ENCODE results near the gene DRGX. TPM values are rescaled to one million over a fixed set of nuclear protein-coding genes. Genes with fewer than 3 reads are reported as not detected.
A peak's percentile ranks its signal among the peaks of the same experiment; 100 is the strongest.

Gene DRGX
- total RNA-seq, 2 donors from 2014 or later, result not detected

DNA sequence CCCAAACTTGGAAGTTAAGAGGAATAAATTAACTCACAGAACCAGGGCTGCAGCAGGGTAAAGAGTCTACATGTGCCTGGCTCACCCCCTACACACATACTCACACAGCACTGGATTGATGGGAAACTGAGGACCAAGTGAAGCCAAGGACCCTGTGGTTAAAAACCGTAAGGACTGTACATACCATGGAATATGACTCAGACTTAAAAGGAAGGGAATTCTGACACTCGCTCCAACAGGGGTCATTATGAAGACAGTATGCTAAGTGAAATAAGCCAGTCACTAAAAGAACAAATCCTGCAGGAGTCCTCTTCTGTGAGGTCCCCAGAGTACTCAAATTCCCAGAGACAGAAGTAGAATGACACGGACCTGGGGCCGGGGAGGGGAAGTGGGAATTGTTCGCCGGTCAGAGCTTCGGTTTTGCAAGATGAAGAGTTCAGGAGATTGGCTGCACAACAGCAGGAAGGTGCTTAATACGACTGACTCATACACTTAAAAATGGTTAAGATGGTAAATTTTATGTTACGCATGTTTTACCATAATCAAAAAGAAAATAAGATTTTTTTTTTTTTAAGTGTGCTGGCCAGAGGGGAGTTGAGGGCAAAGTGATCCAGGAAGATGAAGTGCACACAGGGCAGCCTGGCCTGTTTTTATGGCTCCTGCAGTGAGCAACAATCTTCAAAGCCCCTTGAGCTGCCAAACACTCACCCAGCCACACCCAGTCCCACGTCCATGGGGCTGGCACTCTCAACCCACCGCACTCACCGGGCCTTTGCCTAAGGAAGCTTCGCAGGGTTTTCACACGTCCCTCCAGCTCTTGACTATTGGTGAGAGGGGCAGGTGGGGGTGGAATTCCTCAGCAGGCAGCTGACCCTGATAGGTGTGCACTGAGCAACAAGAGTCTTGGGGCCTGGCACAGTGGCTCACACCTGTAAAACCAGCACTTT, 26.4 kb downstream of the DRGX start:
- Mint-ChIP-seq H3K27ac (no peak overlapping the region), H3K4me3 (no peak overlapping the region), H3K36me3 (ENCODE audit: low read depth) (no peaks in the 10 kb centered on the region), H3K4me1 (no peaks in the 10 kb centered on the region), H3K27me3 (peaks cover 25% of the 10 kb centered on the region)
- H3K9me3 ChIP-seq (ENCODE audit: control insufficient read depth, low read length, poor library complexity, severe bottlenecking), result no peaks in the 10 kb centered on the region
- no peak for ATAC-seq
- no peak for DNase-seq

DNA sequence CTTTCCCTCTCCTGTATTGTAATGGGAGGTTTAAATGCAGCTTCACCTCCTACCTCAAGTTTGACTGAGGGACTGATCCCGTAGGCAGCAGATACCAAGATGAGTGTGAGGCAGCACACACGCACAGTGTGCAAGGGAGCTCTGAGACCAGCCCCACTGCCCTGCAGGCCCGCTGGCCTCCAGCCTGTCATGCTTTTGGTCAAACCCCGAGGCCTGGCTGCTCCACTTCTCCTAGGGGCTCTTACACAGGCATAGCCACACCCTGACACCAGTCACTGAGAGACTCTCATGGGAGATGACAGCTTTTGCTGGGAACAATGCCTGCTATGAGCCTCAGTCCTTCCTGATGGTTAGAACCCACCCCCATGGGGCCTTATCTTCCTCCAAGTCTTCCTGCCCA, 27.6 kb downstream of the DRGX start:
- no peaks in the 10 kb centered on the region for H3K9me3 ChIP-seq (ENCODE audit: control insufficient read depth, low read length, poor library complexity, severe bottlenecking)
- peaks cover 26% of the 10 kb centered on the region for H3K27me3 Mint-ChIP-seq
- no peak overlapping the region for H3K27ac Mint-ChIP-seq
- H3K4me3 Mint-ChIP-seq, result no peak overlapping the region
- ATAC-seq (no peak), DNase-seq (no peak)
- no peaks in the 10 kb centered on the region for H3K36me3 Mint-ChIP-seq (ENCODE audit: low read depth)
- H3K4me1 Mint-ChIP-seq, result no peaks in the 10 kb centered on the region

DNA sequence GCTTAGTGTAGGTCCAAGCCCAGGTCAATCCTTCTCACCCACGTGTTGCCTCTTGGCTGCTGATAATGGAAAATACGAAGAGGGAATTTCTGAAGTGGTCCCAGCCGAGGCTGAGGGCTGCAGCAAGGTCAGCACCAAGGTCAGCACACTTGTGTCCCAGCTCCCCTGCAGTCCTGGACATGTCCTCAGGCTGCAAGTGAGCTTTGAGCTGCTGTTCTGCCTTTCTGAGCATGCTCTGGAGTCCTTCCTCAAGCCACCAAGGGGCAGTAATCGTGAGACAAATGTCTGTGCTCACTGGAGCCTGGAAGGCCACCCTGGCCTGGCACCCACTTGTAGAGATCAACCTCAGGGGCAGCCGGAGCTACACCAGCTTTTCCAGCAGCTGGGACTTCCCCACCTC, 28.3 kb downstream of the DRGX start:
- H3K4me1 Mint-ChIP-seq, result no peaks in the 10 kb centered on the region

DNA sequence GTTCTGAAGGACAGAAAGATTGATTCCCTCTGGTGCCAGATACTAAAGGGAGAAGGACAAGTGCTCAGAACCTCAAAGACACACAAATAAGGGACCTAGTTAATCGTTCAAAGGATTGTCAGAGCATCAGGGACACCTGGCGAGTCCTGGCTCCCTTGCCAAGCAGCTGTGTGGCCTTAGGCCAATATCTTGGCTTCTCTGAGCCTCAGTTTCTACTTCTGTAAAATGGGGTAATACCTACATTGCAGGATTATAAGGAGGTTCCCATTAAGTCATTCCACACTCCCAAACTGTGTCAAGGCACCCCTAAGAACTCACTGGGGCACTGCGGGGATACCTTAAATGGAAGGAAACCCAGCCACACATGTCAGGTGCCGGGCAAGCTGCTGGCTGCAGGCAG, 29.4 kb downstream of the DRGX start:
- DNase-seq (no peak), ATAC-seq (no peak)
- Mint-ChIP-seq H3K36me3 (ENCODE audit: low read depth) (no peaks in the 10 kb centered on the region), H3K27ac (no peak overlapping the region), H3K4me1 (no peaks in the 10 kb centered on the region), H3K4me3 (no peak overlapping the region), H3K27me3 (peaks cover 35% of the 10 kb centered on the region)
- no peaks in the 10 kb centered on the region for H3K9me3 ChIP-seq (ENCODE audit: control insufficient read depth, low read length, poor library complexity, severe bottlenecking)

More for the DNA sequence above, 28.3 kb downstream of the DRGX start:
- no peak for ATAC-seq
- no peak for DNase-seq
- H3K27ac Mint-ChIP-seq, result no peak overlapping the region
- H3K9me3 ChIP-seq (ENCODE audit: control insufficient read depth, low read length, poor library complexity, severe bottlenecking), result no peaks in the 10 kb centered on the region
- H3K36me3 Mint-ChIP-seq (ENCODE audit: low read depth), result no peaks in the 10 kb centered on the region
- no peak overlapping the region for H3K4me3 Mint-ChIP-seq
- H3K27me3 Mint-ChIP-seq, result peaks cover 29% of the 10 kb centered on the region

DNA sequence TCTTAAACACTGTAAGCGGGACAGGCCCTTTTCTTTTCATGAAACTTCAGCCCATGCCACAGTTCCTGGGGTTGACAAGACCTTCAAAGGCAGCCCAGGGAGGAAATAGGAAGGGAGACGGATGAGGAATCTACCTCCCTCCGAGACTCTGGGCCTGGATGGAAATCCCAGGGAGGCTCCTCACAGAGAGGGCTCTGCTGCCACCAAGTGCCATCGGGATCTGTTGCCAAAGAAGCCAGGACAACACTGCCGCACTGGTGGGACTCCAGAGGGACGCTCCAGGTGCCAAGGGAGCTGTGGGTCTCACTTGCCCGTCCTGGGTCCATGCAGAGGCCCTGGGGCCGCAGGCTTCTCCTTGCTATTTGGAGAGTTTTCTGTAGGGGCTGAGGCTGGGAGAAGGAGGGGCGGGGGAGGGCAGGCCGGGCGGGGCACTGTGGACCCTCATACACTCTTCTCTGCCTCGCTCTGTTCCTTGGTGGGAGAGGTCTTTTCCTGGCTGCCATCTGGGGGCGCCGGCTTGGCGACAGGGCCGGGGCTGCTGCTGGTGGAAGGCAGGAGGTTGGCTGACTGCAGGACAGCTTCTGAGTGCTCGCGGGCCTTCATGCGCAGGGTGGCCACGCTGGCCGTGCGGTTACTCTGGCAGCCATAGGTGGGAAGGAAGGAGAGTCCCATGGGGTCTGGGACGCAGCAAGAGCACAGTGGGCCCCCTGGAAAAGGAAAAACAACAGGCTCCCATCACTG, 30.0 kb downstream of the DRGX start:
- Mint-ChIP-seq H3K27me3 (peaks cover 35% of the 10 kb centered on the region), H3K27ac (no peak overlapping the region), H3K4me1 (no peaks in the 10 kb centered on the region), H3K4me3 (no peak overlapping the region), H3K36me3 (ENCODE audit: low read depth) (no peaks in the 10 kb centered on the region)
- DNase-seq (no peak), ATAC-seq (no peak)
- H3K9me3 ChIP-seq (ENCODE audit: control insufficient read depth, low read length, poor library complexity, severe bottlenecking), result no peaks in the 10 kb centered on the region

DNA sequence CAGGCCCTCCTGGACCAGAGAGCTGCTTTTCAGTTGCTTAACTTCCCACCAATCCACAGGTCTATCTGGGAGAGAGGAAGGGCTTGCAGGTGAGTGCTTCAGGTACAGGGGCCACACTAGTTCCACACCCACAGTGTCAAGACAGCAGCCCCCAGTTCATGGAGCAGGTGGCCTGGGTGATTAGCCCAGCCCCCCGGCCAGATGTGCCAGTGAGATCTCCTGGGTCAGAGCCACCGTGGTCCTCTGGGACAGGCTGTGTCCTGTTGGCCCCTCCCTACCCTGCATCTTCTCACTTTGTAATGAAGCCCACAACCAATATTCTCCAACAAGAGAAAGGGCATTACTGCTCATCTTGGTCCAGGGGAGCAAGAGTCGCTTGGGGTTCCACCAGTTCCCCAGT, 30.6 kb downstream of the DRGX start:
- H3K4me1 Mint-ChIP-seq, result no peaks in the 10 kb centered on the region
- ATAC-seq (no peak), DNase-seq (no peak)
- H3K36me3 Mint-ChIP-seq (ENCODE audit: low read depth), result no peaks in the 10 kb centered on the region
- no peak overlapping the region for H3K4me3 Mint-ChIP-seq
- H3K27me3 Mint-ChIP-seq, result peaks cover 35% of the 10 kb centered on the region
- no peaks in the 10 kb centered on the region for H3K9me3 ChIP-seq (ENCODE audit: control insufficient read depth, low read length, poor library complexity, severe bottlenecking)
- no peak overlapping the region for H3K27ac Mint-ChIP-seq

DNA sequence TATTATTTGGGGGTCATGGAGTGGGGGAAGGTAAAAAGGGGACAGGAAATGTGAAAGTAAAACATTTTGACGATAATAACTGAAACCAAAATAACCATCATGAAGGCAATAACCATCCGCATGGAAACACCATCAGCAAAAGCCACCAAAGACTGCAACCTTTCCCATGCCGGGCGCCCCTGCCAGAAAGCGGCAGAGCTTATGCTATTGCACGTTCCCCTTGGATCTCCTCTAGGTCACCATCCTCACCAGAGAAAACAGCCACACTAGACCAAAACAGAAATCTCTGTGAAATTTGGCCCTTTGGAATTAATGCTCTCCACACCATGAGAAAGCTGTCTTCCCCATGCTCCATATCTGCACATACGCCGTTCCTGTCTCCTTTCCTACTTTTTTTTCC, 31.1 kb downstream of the DRGX start:
- Mint-ChIP-seq H3K4me3 (no peak overlapping the region), H3K27ac (no peak overlapping the region), H3K4me1 (no peaks in the 10 kb centered on the region), H3K36me3 (ENCODE audit: low read depth) (no peaks in the 10 kb centered on the region), H3K27me3 (peaks cover 35% of the 10 kb centered on the region)
- ATAC-seq (no peak), DNase-seq (no peak)
- no peaks in the 10 kb centered on the region for H3K9me3 ChIP-seq (ENCODE audit: control insufficient read depth, low read length, poor library complexity, severe bottlenecking)

DNA sequence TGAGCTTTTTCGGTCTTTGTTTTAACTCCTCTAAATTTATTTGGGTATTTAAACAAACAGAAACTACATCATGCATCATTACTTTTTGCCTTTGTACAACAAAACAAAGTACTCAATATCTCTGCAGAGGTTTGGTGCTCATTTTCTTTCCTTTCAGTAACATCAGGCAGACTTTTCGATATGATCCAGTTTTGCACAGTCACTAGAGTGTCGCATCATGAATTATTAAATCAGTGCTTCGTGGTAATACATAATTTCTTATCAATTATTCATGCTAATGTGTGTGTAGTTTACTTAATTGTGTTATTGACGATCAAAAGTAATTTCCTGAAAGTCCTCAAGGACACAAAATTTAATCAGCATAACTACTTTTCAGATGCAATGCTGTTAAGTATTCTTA, 31.8 kb downstream of the DRGX start:
- Mint-ChIP-seq H3K36me3 (ENCODE audit: low read depth) (no peaks in the 10 kb centered on the region), H3K4me1 (no peaks in the 10 kb centered on the region), H3K4me3 (no peak overlapping the region), H3K27ac (no peak overlapping the region), H3K27me3 (peaks cover 35% of the 10 kb centered on the region)
- no peak for DNase-seq
- no peak for ATAC-seq
- no peaks in the 10 kb centered on the region for H3K9me3 ChIP-seq (ENCODE audit: control insufficient read depth, low read length, poor library complexity, severe bottlenecking)

DNA sequence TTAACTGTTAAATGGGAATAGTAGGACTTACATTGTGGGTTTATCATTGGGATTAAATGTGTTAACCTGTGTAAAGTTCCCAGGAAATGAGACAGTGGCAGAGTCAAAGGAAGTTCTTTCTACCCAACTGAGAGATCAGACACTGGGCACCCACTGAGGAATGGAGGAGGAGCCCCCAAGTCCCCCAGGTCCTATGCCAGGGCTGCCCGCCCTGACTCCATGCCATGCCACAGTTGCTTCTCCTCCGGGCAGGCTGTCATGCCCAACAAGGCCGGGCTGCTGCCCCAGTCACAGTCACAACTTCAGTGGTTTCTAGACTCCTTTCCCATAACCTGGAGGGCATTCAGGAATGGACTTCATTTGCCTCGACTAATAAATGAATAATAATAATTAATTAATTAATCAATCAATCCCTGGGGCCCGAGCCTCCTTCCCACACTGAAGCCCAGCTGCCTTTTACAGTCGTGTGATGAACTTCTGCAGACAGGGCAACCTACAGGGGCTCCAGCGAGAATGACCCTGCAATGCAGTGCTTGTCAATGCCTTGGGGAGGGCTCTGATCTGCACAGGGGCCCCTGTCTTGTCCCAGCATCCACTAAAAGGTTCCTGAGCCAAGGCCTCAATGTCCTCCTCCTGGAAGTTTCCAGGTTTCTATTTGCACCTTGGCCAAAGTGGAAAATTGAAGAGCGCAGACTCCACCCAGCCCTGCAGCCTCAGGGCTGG, 32.4 kb downstream of the DRGX start:
- H3K27me3 Mint-ChIP-seq, result peaks cover 35% of the 10 kb centered on the region
- H3K4me3 Mint-ChIP-seq, result no peak overlapping the region
- no peak for ATAC-seq

DNA sequence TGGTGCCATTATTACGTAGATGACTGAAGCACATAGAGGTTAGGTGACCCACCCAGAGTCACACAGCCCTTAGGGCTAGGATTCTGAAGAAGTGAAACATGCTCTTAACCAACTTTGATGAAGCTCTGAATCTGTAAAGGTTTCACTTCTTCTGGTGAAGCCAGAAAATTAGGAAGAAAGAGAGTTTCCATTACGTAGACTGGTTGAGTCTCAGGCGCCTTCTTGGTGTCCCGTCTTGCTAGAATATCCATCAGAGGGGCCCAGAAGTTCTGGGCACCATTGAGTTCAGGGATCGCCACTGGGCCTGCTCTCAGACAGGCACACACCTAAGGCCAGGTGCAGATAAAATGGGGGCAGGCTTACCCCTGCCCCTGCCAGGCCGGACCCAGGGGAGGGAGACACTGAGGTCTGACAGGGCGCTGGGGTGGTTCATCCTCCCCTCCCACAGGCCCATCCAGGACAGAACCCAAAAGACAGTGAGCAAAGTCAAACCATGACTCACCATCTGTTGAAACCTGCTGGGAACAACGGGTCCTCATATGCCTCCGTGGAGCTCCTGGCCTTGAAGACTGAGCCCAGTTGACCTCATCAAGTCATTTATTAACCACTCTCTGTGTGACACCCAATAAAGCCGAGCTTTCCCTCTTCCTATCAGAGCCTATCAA, 33.2 kb downstream of the DRGX start:
- DNase-seq, result no peak
- Mint-ChIP-seq H3K27me3 (peaks cover 29% of the 10 kb centered on the region), H3K36me3 (ENCODE audit: low read depth) (no peaks in the 10 kb centered on the region), H3K27ac (no peak overlapping the region), H3K4me3 (peak overlapping the region; percentile 4), H3K4me1 (no peaks in the 10 kb centered on the region)
- no peak for ATAC-seq
- no peaks in the 10 kb centered on the region for H3K9me3 ChIP-seq (ENCODE audit: control insufficient read depth, low read length, poor library complexity, severe bottlenecking)

More for the DNA sequence above, 32.4 kb downstream of the DRGX start:
- H3K4me1 Mint-ChIP-seq, result no peaks in the 10 kb centered on the region
- H3K9me3 ChIP-seq (ENCODE audit: control insufficient read depth, low read length, poor library complexity, severe bottlenecking), result no peaks in the 10 kb centered on the region
- no peak overlapping the region for H3K27ac Mint-ChIP-seq
- H3K36me3 Mint-ChIP-seq (ENCODE audit: low read depth), result no peaks in the 10 kb centered on the region
- DNase-seq, result no peak

DNA sequence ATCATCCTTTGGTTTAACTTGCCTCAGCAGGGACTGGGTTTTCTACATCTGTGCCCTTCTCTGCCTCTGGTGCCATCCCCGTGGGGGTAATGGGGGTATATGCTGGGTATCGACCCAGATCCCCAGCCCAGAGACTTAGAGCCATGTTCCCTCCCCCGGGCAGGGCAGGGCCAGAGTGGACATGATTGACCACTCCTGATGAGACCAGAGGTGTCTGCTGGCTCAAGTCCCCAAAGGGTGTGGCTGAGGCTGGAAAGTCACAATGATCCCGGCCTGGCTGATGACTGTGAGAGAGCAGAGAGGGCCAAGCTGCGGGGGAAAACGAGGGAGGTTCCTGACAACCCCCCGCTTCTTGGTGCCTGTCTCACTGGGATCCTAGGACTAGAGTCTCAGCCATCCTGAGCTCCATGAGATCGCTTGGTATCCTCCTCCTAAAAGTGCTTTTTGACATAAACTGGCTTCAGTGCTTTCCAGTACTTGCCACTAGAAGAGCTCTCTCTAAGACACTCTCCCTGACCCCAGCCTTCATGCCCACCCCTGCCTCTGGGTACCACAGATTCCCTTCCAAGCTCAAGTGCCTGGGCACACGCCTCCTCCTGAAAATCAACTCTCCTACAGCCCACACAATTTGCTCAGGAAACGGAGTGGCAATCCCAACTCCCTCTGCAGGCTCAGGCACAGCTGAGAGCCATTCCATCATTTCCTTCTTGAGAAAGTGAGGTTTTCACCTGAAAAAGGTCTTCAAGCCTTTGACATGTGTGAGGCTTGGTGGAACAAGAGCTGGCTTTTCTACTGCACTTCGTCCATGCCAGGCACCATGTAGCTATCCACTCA, 33.9 kb downstream of the DRGX start:
- DNase-seq, result no peak
- no peaks in the 10 kb centered on the region for H3K4me1 Mint-ChIP-seq
- H3K9me3 ChIP-seq (ENCODE audit: control insufficient read depth, low read length, poor library complexity, severe bottlenecking), result peaks cover 2% of the 10 kb centered on the region
- no peak overlapping the region for H3K4me3 Mint-ChIP-seq
- peaks cover 25% of the 10 kb centered on the region for H3K27me3 Mint-ChIP-seq
- ATAC-seq, result no peak
- H3K27ac Mint-ChIP-seq, result no peak overlapping the region
- no peaks in the 10 kb centered on the region for H3K36me3 Mint-ChIP-seq (ENCODE audit: low read depth)

DNA sequence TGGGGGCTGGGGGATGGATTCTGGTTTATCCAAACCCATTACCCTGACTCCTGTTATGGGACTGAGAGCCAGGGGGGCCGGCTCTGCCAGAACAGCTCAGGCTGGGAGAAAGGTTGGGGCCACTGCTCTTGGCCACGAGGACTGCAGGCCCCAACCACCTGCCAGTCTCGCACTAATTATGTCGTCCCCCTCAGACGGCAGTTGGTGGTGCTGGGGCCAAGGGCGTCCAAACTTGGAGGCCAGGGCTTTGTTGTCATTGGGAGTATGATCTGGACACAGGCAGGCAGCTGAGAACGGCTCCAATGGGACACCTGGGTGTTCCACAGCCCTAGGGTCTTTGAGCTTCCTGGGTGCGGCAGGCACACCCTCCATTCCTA, 34.7 kb downstream of the DRGX start:
- Mint-ChIP-seq H3K4me1 (no peaks in the 10 kb centered on the region), H3K27me3 (peaks cover 25% of the 10 kb centered on the region), H3K4me3 (no peak overlapping the region), H3K36me3 (ENCODE audit: low read depth) (no peaks in the 10 kb centered on the region), H3K27ac (no peak overlapping the region)
- ATAC-seq, result no peak
- no peak for DNase-seq
- H3K9me3 ChIP-seq (ENCODE audit: control insufficient read depth, low read length, poor library complexity, severe bottlenecking), result peaks cover 2% of the 10 kb centered on the region
